HG02588 (cell line): Measurements from ENCODE around the gene ARMC12.
"Not testable (repeated sequence)": the region's sequence is repeated elsewhere in the genome, so short reads cannot be mapped to it uniquely, and the experiment has no call there.

Source experiments
- ATAC-seq: cut with Tn5 transposase; IDR thresholded peaks from one replicate; pipeline ENCODE4 v1.9.1; 2021; ENCODE audit warnings: mild to moderate bottlenecking, moderate library complexity; ENCODE audit not compliant: unreplicated experiment

The ARMC12 gene

GRCh38 chr6:35734319-35734718 lies 2.5 kb upstream of the ARMC12 start:
- not testable (repeated sequence) for ATAC-seq

GRCh38 chr6:35735452-35735851 lies 1.4 kb upstream of the ARMC12 start:
- no peak for ATAC-seq

GRCh38 chr6:35736253-35736894 lies 458 bp upstream of the ARMC12 start:
- no peak for ATAC-seq

GRCh38 chr6:35737413-35738211 lies 780 bp downstream of the ARMC12 start:
- ATAC-seq = no peak

- ATAC-seq = no peak
Measured at GRCh38 chr6:35739645-35740524, 3.1 kb downstream of the ARMC12 start.

- no peak for ATAC-seq
Measured at GRCh38 chr6:35742842-35743241, 6.0 kb downstream of the ARMC12 start.

GRCh38 chr6:35745509-35745908 lies 8.7 kb downstream of the ARMC12 start:
- ATAC-seq = no peak

- no peak for ATAC-seq
Measured at GRCh38 chr6:35746516-35746915, 9.7 kb downstream of the ARMC12 start.

GRCh38 chr6:35747877-35748276 lies 11.0 kb downstream of the ARMC12 start:
- no peak for ATAC-seq

- no peak for ATAC-seq
Measured at GRCh38 chr6:35750557-35750956, 13.7 kb downstream of the ARMC12 start.

- ATAC-seq = no peak
Measured at GRCh38 chr6:35751594-35751993, 14.8 kb downstream of the ARMC12 start.

GRCh38 chr6:35752330-35752729 lies 15.5 kb downstream of the ARMC12 start:
- ATAC-seq = no peak

GRCh38 chr6:35754452-35755277 lies 17.8 kb downstream of the ARMC12 start:
- no peak for ATAC-seq

GRCh38 chr6:35755278-35755924 lies 18.6 kb downstream of the ARMC12 start:
- ATAC-seq = no peak

- no peak for ATAC-seq
Measured at GRCh38 chr6:35757456-35758123, 20.8 kb downstream of the ARMC12 start.

- ATAC-seq = no peak
Measured at GRCh38 chr6:35759426-35759825, 22.6 kb downstream of the ARMC12 start.

GRCh38 chr6:35765739-35766138 lies 28.9 kb downstream of the ARMC12 start:
- ATAC-seq = no peak

- ATAC-seq = no peak
Measured at GRCh38 chr6:35769211-35769610, 32.4 kb downstream of the ARMC12 start.

GRCh38 chr6:35771343-35771627 lies 34.5 kb downstream of the ARMC12 start:
- ATAC-seq = no peak
